Breast epithelium (tissue), 3 donors: Measurements from ENCODE around the gene LRPPRC.

Source experiments
- CTCF ChIP-seq, 3 donors: fragments of 450-650 bp; IDR thresholded peaks; one replicate each; pipeline ENCODE4 v1.5.1; 2016 to 2017; ENCODE audit warnings: antibody characterized with exemption in 3 of 3, mild to moderate bottlenecking in 3 of 3, moderate library complexity in 3 of 3
- POLR2A ChIP-seq: fragments of 450-650 bp; IDR thresholded peaks from one replicate; pipeline ENCODE4 v1.6.1; 2016; ENCODE audit warnings: antibody characterized with exemption, mild to moderate bottlenecking, moderate library complexity
- POLR2AphosphoS5 ChIP-seq, 3 donors: sonication (generic); formaldehyde crosslinking; IDR thresholded peaks; one replicate each; pipeline ENCODE4 v1.6.1; 2017; ENCODE audit warnings: antibody characterized with exemption in 3 of 3

GRCh38 chr2:43943323-43943722, 52.5 kb downstream of the LRPPRC start:
- TF ChIP-seq CTCF (IDR thresholded peaks at IDR 0.05), result no peak
- TF ChIP-seq POLR2A, result no peak
- no peak for TF ChIP-seq POLR2AphosphoS5 (IDR thresholded peaks at IDR 0.05)
